ENCODE measurements around the gene FAM20A. TPM values are rescaled to one million over a fixed set of nuclear protein-coding genes. Genes with fewer than 3 reads are reported as not detected.
"Not testable (repeated sequence)": the region's sequence is repeated elsewhere in the genome, so short reads cannot be mapped to it uniquely, and the experiment has no call there.

Gene FAM20A
- total and polyA plus RNA-seq, 9 of the 15 experiments (the other 6 are each of a cell fraction or from before 2014, with no cell fraction given) = 0.07 TPM; not detected in 8

DNA sequence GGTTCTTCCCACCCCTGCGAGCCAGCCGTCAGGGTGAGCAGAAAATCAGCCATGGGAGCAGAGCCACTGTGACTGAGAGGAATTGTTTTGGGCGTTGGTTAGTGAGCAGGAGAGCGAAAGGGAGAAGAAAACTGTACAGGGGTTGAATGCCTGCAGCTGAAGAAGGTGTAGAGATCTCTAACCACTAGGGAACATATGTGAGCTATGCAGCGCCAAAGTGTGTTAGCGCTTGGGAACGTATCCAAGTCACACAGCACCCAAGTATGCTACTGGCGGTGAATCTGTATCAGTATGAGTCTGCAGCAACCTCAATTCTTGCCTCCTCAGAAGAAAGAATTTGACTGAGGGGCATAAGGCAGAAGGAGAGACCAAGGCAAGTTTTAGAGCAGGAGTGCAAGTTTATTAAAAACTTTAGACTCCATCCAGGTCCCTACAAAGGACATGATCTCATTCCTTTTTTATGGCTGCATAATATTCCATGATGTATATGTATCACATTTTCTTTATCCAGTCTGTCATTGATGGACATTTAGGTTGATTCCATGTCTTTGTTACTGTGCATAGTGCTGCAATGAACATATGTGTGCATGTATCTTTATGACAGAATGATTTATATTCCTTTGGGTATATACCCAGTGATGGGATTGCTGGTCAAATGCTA, 108.6 kb downstream of the FAM20A start:
- H3K79me2 ChIP-seq (ENCODE audit: control insufficient read depth, insufficient read depth, low read length); H3K36me3 ChIP-seq (ENCODE audit: control insufficient read depth, insufficient read depth, low read length); BruUV-seq (replicated peaks); H4K20me1 ChIP-seq (replicated peaks; ENCODE audit: control insufficient read depth, insufficient read depth, low read length); H2AFZ ChIP-seq (ENCODE audit: low read depth, low read length); H3K9me1 ChIP-seq (ENCODE audit: control insufficient read depth, insufficient read depth, low read length); H3K4me1 ChIP-seq (replicated peaks in 1 of 2; ENCODE audit: control insufficient read depth in 2 of 2, insufficient read depth in 2 of 2, low read length in 2 of 2); CTCF ChIA-PET (ENCODE audit: low intra/inter-chr PET ratio); ATAC-seq; FAIRE-seq; in situ Hi-C loops (cut with MboI); H3K27ac ChIP-seq (ENCODE audit: extremely low read depth, low read depth, low read length); H3K4me2 ChIP-seq (ENCODE audit: insufficient read depth, low read length); H3K4me3 ChIP-seq; H3K9me3 ChIP-seq (replicated peaks; ENCODE audit: control insufficient read depth, insufficient read depth, low read depth, low read length); intact Hi-C loops (cut with micrococcal nuclease); DNase-seq (ENCODE audit: extremely low read depth in 1 of 4, low spot score in 3 of 4): not testable (repeated sequence)
- TF ChIP-seq ZNF146 (CRISPR knock-in tag; IDR thresholded peaks at IDR 0.05; ENCODE audit: unreplicated experiment) (peak; percentile 76), RBM25 (IDR thresholded peaks at IDR 0.05; ENCODE audit: low read depth, low read length, severe bottlenecking) (peak; percentile 30)
- 17% methylated on average over 8 of the region's 8 CpGs for WGBS (ENCODE audit: insufficient coverage, low coverage, missing lambda C conversion rate)
- Histone ChIP-seq H3K9ac (ENCODE audit: insufficient read depth in 1 of 2, low read depth in 2 of 2, low read length in 2 of 2) (peak overlapping the region in 1 of 2 experiments; percentile 45; a peak in 1 of 4 replicates), H3K27me3 (ENCODE audit: control insufficient read depth in 2 of 2, insufficient read depth in 2 of 2, low read length in 2 of 2) (peaks cover 2 to 10% of the 10 kb centered on the region in 2 experiments; a peak in 2 of 5 replicates)
- POLR2A ChIA-PET = interaction anchor here (0.5 kb wide), 1 partner anchor 200 kb away, joined by 3 read pairs; no protein-coding TSS in a partner anchor

DNA sequence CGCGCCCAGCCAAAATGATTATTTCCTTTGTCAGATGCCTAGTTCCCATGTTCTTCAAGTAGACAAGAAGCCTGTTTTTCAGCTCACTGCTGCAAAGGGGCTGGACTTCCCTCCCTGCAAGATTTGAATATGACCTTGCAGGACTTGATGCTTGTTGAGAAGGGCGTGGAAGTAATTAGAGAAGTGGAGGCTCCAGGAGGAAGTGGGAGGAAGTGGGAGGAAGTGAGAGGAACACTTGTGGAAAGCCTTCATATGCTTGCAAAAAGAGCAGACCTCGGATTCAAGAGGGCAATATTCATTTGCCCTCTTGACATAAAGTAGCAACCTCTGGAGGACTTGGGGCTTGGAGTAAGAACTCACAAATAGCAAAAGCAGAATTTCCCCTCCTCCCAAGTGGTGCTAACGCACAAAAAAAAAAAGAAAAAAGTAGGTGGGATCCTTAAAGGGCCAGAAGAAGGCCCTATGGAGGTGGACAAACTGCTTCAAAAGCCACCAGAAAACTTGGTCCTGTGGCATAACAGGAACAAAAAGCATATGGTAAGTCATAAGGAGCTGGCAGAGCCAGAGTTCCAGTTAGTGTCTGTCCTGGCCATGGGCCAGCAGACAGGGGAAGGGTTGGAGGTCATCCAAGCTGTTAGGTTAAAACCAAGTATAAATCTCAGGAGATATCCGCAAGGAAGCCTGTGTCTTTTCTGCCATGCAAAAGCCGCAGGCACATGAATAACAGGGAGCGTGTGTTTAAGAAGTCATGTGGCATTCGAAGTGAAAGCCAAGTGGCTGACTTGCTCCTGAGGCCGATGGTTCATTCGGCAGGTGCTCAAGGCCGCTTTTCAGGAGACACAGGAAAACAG, 109.6 kb downstream of the FAM20A start:
- FAIRE-seq (no peak), DNase-seq (ENCODE audit: extremely low read depth in 1 of 4, low spot score in 3 of 4) (peak in 1 of 4 experiments; percentile 14), ATAC-seq (no peak)
- H4K20me1 ChIP-seq (replicated peaks; ENCODE audit: control insufficient read depth, insufficient read depth, low read length) = no peaks in the 10 kb centered on the region
- H3K4me1 ChIP-seq (replicated peaks in 1 of 2; ENCODE audit: control insufficient read depth in 2 of 2, insufficient read depth in 2 of 2, low read length in 2 of 2) = no peaks in the 10 kb centered on the region; a peak in 1 of 5 replicates
- H3K27me3 ChIP-seq (ENCODE audit: control insufficient read depth in 2 of 2, insufficient read depth in 2 of 2, low read length in 2 of 2) = peaks cover 7 to 15% of the 10 kb centered on the region in 2 experiments; a peak in 4 of 5 replicates
- no peak overlapping the region for H3K27ac ChIP-seq (ENCODE audit: extremely low read depth, low read depth, low read length)
- H2AFZ ChIP-seq (ENCODE audit: low read depth, low read length) = no peak overlapping the region
- CTCF ChIA-PET (ENCODE audit: low intra/inter-chr PET ratio) = no interaction called here
- no peaks in the 10 kb centered on the region for H3K9me1 ChIP-seq (ENCODE audit: control insufficient read depth, insufficient read depth, low read length)
- intact Hi-C loops (cut with micrococcal nuclease) (no loop called here), in situ Hi-C loops (cut with MboI) (no loop called here)
- H3K9ac ChIP-seq (ENCODE audit: insufficient read depth in 1 of 2, low read depth in 2 of 2, low read length in 2 of 2) = no peak overlapping the region; a peak in 1 of 4 replicates
- no peaks in the 10 kb centered on the region for H3K9me3 ChIP-seq (replicated peaks; ENCODE audit: control insufficient read depth, insufficient read depth, low read depth, low read length)
- 16% methylated on average over 10 of the region's 12 CpGs for WGBS (ENCODE audit: insufficient coverage, low coverage, missing lambda C conversion rate)
- H3K79me2 ChIP-seq (ENCODE audit: control insufficient read depth, insufficient read depth, low read length) = no peaks in the 10 kb centered on the region
- POLR2A ChIA-PET = interaction anchor here (0.6 kb wide), 1 partner anchor 20 kb away, joined by 3 read pairs; no protein-coding TSS in a partner anchor
- no peak overlapping the region for H3K4me2 ChIP-seq (ENCODE audit: insufficient read depth, low read length)
- H3K4me3 ChIP-seq = no peak overlapping the region
- BruUV-seq (replicated peaks) = no TSS peak
- H3K36me3 ChIP-seq (ENCODE audit: control insufficient read depth, insufficient read depth, low read length) = no peaks in the 10 kb centered on the region
- TF ChIP-seq SPI1 (IDR thresholded peaks at IDR 0.05; ENCODE audit: borderline replicate concordance, low read depth, low read length) = peak; percentile 87; the same call in 1 of the 2 replicates
- no peak for TF ChIP-seq E2F1 (CRISPR knock-in tag; IDR thresholded peaks at IDR 0.05)
- peak in 1 of 2 experiments; percentile 60; a peak in 1 of 4 replicates for TF ChIP-seq ETV6 (IDR thresholded peaks at IDR 0.05; ENCODE audit: borderline replicate concordance in 1 of 2, low read depth in 2 of 2, low read length in 1 of 2)
- TF ChIP-seq ETV6 (CRISPR knock-in tag; IDR thresholded peaks at IDR 0.05; ENCODE audit: borderline replicate concordance) = no peak
- peak; percentile 67 for TF ChIP-seq NFIC (IDR thresholded peaks at IDR 0.05)
- no peak for TF ChIP-seq ARNT (IDR thresholded peaks at IDR 0.05)
- TF ChIP-seq NR2C1 (IDR thresholded peaks at IDR 0.05) = no peak
- TF ChIP-seq NR2C1 (tag; IDR thresholded peaks at IDR 0.05) = 0 out of 2 replicates have a peak, but pooled peaks have one; percentile 25
- TF ChIP-seq NR2C2 (CRISPR knock-in tag; IDR thresholded peaks at IDR 0.05) = no peak
- TF ChIP-seq NR2C2 (tag; IDR thresholded peaks at IDR 0.05) = peak; percentile 76
- TF ChIP-seq ESRRA (IDR thresholded peaks at IDR 0.05; ENCODE audit: borderline replicate concordance, low read depth) = peak; percentile 89

Measured in K562 (cell line).